Measurements from ENCODE around the gene FRMD6.
A peak's percentile ranks its signal among the peaks of the same experiment; 100 is the strongest.
"Not testable (repeated sequence)": the region's sequence is repeated elsewhere in the genome, so short reads cannot be mapped to it uniquely, and the experiment has no call there.

FRMD6 gene

GRCh38 chr14:51616724-51617409 is 34.8 kb upstream of the FRMD6 start:
- DNase-seq (ENCODE audit: low read depth in 1 of 2, low spot score in 1 of 2): peak in 1 of 2 experiments; percentile 67
- TF ChIP-seq JUND (IDR thresholded peaks at IDR 0.05; ENCODE audit: low read depth): 0 out of 2 replicates have a peak, but pooled peaks have one; percentile 55
- in situ Hi-C loops (cut with HindIII; ENCODE audit: low pct_unique_long_range_greater_than_20kb, low sequenced_read_pairs): no loop called here

DNA sequence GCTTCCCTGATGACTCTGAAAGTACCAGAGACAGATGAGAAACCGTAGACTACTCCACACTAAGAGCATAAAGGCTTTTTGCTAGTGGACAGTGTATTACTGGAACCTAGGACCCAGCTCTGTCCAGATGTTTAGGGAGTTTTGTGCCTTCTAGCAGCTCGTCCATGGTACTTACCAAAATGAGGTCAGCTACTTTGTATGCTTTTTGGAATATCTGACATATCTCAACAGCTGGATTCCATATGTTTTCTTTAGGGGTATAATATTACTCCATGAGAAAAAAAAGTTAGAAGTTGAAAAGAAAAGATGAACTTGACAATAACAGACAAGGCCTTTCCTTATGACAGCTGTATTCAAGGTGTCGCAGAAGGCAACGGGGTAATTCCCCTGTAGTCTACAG is 32.1 kb upstream of the FRMD6 start:
- no peak for DNase-seq (ENCODE audit: low read depth in 1 of 2, low spot score in 1 of 2)
- TF ChIP-seq JUND (IDR thresholded peaks at IDR 0.05; ENCODE audit: low read depth): no peak
- in situ Hi-C loops (cut with HindIII; ENCODE audit: low pct_unique_long_range_greater_than_20kb, low sequenced_read_pairs): no loop called here

DNA sequence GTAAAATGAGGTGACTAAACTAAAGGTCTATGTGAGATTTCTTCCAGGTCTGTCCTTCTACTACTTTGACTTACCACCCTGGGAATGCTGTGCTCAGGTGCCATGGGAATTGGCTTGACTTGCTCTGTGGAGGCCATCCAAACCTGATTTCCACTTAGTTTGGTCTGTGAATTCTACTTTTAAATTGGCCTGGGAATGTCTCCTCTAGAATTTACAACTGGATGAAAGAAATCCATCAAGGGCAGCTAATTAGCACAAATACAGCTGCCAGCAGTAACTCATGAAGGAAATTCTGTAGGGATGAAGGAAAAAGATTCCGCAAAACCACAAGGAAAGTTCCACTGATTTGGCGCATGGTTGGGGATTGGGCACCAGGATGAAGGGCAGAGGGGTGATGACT is 31.7 kb upstream of the FRMD6 start:
- in situ Hi-C loops (cut with HindIII; ENCODE audit: low pct_unique_long_range_greater_than_20kb, low sequenced_read_pairs): no loop called here
- no peak for DNase-seq (ENCODE audit: low read depth in 1 of 2, low spot score in 1 of 2)
- no peak for TF ChIP-seq JUND (IDR thresholded peaks at IDR 0.05; ENCODE audit: low read depth)

DNA sequence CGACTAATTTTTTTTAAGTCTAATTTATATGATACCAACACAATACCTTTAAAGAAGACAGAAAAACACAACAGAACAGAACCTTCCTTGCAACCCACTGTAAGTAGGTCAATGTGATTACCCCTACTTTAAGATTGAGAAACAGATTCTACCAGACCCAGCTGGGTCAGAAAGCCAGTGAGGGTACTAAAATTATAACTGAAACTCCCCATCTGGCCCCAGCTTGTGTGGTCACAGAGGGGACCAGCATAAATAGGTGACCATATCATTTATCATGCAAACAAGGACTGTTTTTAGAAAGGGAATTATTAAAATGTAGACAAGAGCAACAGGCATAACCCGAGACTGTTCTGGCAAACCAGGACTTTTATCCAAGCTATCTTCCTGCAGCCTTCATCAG is 30.1 kb upstream of the FRMD6 start:
- DNase-seq (ENCODE audit: low read depth in 1 of 2, low spot score in 1 of 2): no peak
- in situ Hi-C loops (cut with HindIII; ENCODE audit: low pct_unique_long_range_greater_than_20kb, low sequenced_read_pairs): no loop called here
- no peak for TF ChIP-seq JUND (IDR thresholded peaks at IDR 0.05; ENCODE audit: low read depth)

GRCh38 chr14:51622376-51622775 is 29.3 kb upstream of the FRMD6 start:
- in situ Hi-C loops (cut with HindIII; ENCODE audit: low pct_unique_long_range_greater_than_20kb, low sequenced_read_pairs): no loop called here
- no peak for TF ChIP-seq JUND (IDR thresholded peaks at IDR 0.05; ENCODE audit: low read depth)
- no peak for DNase-seq (ENCODE audit: low read depth in 1 of 2, low spot score in 1 of 2)

GRCh38 chr14:51624955-51625569 is 26.6 kb upstream of the FRMD6 start:
- in situ Hi-C loops (cut with HindIII; ENCODE audit: low pct_unique_long_range_greater_than_20kb, low sequenced_read_pairs): no loop called here
- DNase-seq (ENCODE audit: low read depth in 1 of 2, low spot score in 1 of 2): no peak

DNA sequence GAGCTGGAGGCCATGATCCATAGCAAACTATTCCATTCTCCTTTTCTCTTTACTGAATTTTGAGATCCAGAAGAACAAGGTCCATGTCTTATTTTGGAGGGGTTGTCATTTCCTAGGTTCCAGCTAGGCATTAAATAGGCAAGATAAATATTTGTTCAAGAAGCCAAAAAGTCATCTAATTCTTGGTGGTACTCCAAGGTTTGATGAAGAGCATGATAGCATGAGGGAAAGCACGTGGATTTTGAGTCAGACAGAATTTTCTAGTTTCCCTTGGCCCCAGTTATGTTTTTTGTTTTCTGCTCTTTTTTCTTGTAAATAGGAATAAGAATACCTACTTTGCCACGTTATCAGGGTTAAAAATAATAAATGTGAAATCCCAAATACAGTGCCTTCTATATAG is 25.5 kb upstream of the FRMD6 start:
- no peak for DNase-seq (ENCODE audit: low read depth in 1 of 2, low spot score in 1 of 2)

More at GRCh38 chr14:51624955-51625569, 26.6 kb upstream of the FRMD6 start:
- no peak for TF ChIP-seq JUND (IDR thresholded peaks at IDR 0.05; ENCODE audit: low read depth)

GRCh38 chr14:51626788-51627187 is 24.9 kb upstream of the FRMD6 start:
- in situ Hi-C loops (cut with HindIII; ENCODE audit: low pct_unique_long_range_greater_than_20kb, low sequenced_read_pairs): no loop called here
- no peak for TF ChIP-seq JUND (IDR thresholded peaks at IDR 0.05; ENCODE audit: low read depth)
- no peak for DNase-seq (ENCODE audit: low read depth in 1 of 2, low spot score in 1 of 2)

More for the DNA sequence above, 25.5 kb upstream of the FRMD6 start:
- in situ Hi-C loops (cut with HindIII; ENCODE audit: low pct_unique_long_range_greater_than_20kb, low sequenced_read_pairs): no loop called here
- TF ChIP-seq JUND (IDR thresholded peaks at IDR 0.05; ENCODE audit: low read depth): no peak

- DNase-seq (ENCODE audit: low read depth in 1 of 2, low spot score in 1 of 2): no peak
- TF ChIP-seq JUND (IDR thresholded peaks at IDR 0.05; ENCODE audit: low read depth): no peak
- in situ Hi-C loops (cut with HindIII; ENCODE audit: low pct_unique_long_range_greater_than_20kb, low sequenced_read_pairs): no loop called here
Observed at GRCh38 chr14:51627313-51627712, 24.4 kb upstream of the FRMD6 start.

DNA sequence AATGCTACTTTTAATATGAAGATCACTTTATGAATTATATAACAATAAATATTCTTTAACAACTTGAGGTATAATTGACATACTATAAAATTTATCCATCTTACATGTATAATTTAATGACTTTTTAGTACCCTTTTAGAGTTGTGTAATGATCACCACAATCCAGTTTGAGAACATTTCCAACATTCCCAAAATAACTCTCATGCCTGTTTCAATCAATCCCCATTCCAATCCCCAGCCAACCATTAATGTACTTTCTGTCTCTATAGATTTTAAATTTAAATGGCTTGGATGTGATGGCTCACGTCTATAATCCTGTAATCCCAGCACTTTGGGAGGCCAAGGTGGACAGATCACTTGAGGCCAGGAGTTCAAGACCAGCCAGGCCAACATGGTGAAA is 23.5 kb upstream of the FRMD6 start:
- in situ Hi-C loops (cut with HindIII; ENCODE audit: low pct_unique_long_range_greater_than_20kb, low sequenced_read_pairs): no loop called here
- no peak for DNase-seq (ENCODE audit: low read depth in 1 of 2, low spot score in 1 of 2)
- TF ChIP-seq JUND (IDR thresholded peaks at IDR 0.05; ENCODE audit: low read depth): no peak

DNA sequence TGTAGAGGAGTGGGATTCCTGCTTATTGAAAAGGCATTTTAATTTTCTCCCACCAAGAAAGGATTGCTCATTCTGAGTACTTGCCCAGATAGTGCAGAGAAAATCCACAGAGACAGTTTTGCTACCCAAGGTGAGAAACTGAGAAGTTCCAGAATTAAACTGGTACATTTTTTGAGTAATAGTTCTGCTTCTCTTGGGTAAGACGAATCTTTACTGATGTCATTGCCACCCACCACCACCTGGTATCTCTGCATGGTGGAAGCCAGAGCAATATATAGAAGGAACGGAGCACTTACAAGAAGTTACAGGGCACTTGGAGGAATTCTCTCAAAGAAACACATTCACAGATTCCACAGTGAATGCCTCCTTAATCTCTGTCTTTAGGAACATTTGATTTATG is 20.7 kb upstream of the FRMD6 start:
- in situ Hi-C loops (cut with HindIII; ENCODE audit: low pct_unique_long_range_greater_than_20kb, low sequenced_read_pairs): no loop called here
- DNase-seq (ENCODE audit: low read depth in 1 of 2, low spot score in 1 of 2): no peak
- TF ChIP-seq JUND (IDR thresholded peaks at IDR 0.05; ENCODE audit: low read depth): no peak

DNA sequence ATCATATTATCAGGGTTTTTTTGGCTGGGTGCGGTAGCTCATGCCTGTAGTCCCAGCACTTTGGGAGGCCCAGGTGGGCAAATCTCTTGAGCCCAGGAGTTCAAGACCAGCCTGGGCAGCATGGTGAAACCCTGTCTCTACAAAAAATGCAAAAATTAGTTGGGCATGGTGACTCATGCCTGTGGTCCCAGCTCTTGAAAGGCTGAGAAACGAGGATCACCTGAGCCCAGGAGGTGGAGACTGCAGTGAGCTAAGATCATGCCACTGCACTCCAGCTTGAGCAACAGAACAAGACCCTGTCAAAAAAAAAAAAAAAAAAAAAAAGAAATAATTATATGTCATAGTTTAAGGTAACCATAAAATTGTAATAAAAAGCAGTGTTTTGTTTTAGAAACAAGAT is 18.4 kb upstream of the FRMD6 start:
- DNase-seq (ENCODE audit: low read depth in 1 of 2, low spot score in 1 of 2); in situ Hi-C loops (cut with HindIII; ENCODE audit: low pct_unique_long_range_greater_than_20kb, low sequenced_read_pairs): not testable (repeated sequence)

- TF ChIP-seq JUND (IDR thresholded peaks at IDR 0.05; ENCODE audit: low read depth): no peak
- in situ Hi-C loops (cut with HindIII; ENCODE audit: low pct_unique_long_range_greater_than_20kb, low sequenced_read_pairs): no loop called here
Observed at GRCh38 chr14:51636109-51636508, 15.6 kb upstream of the FRMD6 start.

More at GRCh38 chr14:51636109-51636508, 15.6 kb upstream of the FRMD6 start:
- DNase-seq (ENCODE audit: low read depth in 1 of 2, low spot score in 1 of 2): no peak

Data from T47D (cell line).